ENCODE measurements around the gene SHF. TPM values are rescaled to one million over a fixed set of nuclear protein-coding genes. Genes with fewer than 3 reads are reported as not detected.

SHF gene
- total and polyA plus RNA-seq, 12 donors: 2.4 to 8.4 (median 5.6) TPM

DNA sequence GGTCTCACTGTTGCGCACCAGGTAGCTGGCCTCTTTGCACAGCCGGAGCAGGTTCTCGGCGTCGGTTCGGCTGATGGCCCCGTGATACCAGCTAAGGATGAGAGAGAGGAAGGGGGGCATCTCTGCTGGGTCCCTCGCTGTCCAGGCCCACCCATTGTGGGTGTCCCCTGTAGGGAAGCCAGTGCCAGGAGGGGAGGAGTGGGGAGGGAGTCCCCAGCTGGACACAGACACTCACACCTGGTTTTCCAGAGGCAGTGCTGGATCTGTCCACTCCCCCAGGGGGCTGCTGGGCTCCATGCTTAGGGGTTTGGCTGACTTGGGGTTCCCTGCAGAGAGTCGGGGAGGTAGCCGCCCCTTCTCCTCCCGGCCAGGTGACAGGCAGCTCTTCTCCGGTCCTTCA, 15.9 kb downstream of the SHF start:
- TF ChIP-seq, protein P1, sequence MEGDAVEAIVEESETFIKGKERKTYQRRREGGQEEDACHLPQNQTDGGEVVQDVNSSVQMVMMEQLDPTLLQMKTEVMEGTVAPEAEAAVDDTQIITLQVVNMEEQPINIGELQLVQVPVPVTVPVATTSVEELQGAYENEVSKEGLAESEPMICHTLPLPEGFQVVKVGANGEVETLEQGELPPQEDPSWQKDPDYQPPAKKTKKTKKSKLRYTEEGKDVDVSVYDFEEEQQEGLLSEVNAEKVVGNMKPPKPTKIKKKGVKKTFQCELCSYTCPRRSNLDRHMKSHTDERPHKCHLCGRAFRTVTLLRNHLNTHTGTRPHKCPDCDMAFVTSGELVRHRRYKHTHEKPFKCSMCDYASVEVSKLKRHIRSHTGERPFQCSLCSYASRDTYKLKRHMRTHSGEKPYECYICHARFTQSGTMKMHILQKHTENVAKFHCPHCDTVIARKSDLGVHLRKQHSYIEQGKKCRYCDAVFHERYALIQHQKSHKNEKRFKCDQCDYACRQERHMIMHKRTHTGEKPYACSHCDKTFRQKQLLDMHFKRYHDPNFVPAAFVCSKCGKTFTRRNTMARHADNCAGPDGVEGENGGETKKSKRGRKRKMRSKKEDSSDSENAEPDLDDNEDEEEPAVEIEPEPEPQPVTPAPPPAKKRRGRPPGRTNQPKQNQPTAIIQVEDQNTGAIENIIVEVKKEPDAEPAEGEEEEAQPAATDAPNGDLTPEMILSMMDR (IDR thresholded peaks at IDR 0.05): no peak
- intact Hi-C loops (cut with DNase I): no loop called here
- ATAC-seq: no peak

GRCh38 chr15:45169608-45170480, 17.9 kb downstream of the SHF start:
- Histone ChIP-seq H3K36me3 (peaks cover 0 to 28% (median 0%) of the 10 kb centered on the region in 9 donors), H3K27me3 (no peaks in the 10 kb centered on the region), H3K4me1 (peaks cover 0 to 33% (median 13%) of the 10 kb centered on the region in 9 donors), H3K27ac (peak overlapping the region in 3 of 10 donors; percentile 19 to 99 (median 51)), H3K4me3 (no peak overlapping the region), H3K9me3 (no peaks in the 10 kb centered on the region)
- no peak for ATAC-seq
- intact Hi-C loops (cut with DNase I): loop anchor here in 6 of 10 donors (5.0 to 10.0 kb wide), 6 partner anchors 32 to 467 kb away; partner anchors contain the start of gene SQOR (in 1 of the 6)
- TF ChIP-seq, protein P1 (IDR thresholded peaks at IDR 0.05): no peak
- WGBS, 2 donors: 72 to 76% methylated on average over 4 of the region's 4 CpGs
- no peak for DNase-seq

More for the DNA sequence above, 15.9 kb downstream of the SHF start:
- H3K36me3 ChIP-seq: peaks cover 0 to 48% (median 0%) of the 10 kb centered on the region in 9 donors
- DNase-seq: no peak
- no peaks in the 10 kb centered on the region for H3K9me3 ChIP-seq
- peaks cover 0 to 22% (median 0%) of the 10 kb centered on the region in 9 donors for H3K4me1 ChIP-seq
- no peak overlapping the region for H3K4me3 ChIP-seq
- no peak overlapping the region for H3K27ac ChIP-seq
- 95 to 97% methylated on average over 12 of the region's 12 CpGs for WGBS, 2 donors
- no peaks in the 10 kb centered on the region for H3K27me3 ChIP-seq

DNA sequence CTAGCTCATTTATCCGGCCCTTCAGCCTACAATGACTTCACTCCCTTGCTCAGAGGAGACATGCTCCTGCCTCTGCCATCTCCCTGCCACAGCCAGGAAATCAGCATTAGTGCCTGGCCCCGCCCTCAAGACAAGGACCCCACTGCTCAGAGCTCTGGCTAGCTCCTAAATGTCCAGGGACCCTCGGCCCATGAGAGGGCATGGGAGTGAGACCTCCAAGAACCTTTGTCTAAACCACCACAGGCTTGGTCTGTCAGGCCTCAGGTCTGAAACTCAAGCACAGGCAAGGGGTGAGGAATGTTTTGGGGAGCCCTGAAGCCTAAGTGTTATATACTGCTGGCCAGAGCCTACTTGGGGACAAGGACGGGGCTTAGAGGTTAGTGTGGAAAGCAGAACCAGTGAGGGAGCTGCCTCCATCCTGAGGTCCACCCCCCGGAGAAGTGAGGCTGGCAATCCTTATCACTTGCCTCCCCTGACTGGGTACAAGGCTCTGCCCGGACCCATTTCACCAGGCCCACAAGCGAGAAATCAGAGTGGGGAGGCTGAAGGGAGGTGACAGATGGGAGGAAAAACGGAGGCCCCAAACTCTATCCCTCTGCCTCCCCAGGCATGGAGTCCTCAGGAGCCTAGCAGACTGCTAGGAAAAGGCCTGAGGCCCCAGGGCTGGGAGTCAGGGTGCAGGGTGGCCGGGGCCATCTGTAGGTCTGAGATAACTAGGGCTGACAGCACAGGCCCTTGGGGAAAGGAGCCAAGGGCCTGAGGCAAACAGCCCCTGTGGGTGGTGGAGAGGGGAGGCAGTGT, 18.8 kb downstream of the SHF start:
- Histone ChIP-seq H3K36me3 (peaks cover 0 to 21% (median 0%) of the 10 kb centered on the region in 9 donors), H3K27ac (peak overlapping the region in 5 of 10 donors; percentile 19 to 100 (median 99)), H3K27me3 (no peaks in the 10 kb centered on the region), H3K4me1 (peaks cover 0 to 33% (median 13%) of the 10 kb centered on the region in 9 donors), H3K4me3 (no peak overlapping the region), H3K9me3 (no peaks in the 10 kb centered on the region)
- TF ChIP-seq, protein P1 (IDR thresholded peaks at IDR 0.05): no peak
- no peak for ATAC-seq
- DNase-seq: no peak
- 82% methylated on average over 9 of the region's 9 CpGs for WGBS, 2 donors
- intact Hi-C loops (cut with DNase I): loop anchor here in 6 of 10 donors (5.0 to 10.0 kb wide), 6 partner anchors 33 to 468 kb away; partner anchors contain the start of gene SQOR (in 1 of the 6)

DNA sequence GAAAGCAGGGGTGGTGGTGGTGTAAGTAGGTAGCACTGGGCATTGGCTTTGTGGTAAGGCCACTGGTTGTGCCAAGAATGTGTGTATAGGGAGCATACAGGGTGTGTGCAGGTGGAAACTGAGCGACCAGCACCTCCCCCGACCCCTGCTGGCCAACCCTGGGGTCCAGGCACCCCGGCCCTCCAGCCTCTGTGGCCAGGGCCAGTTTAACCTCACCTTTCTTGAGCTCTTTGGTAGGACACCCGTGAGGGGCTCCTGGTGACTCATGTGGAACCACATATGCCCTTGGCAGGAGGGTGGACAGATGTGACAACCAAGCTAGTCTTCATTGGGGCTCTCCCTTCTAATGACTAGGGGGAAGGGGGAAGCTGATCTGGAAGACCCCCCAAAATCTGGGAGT, 19.5 kb downstream of the SHF start:
- intact Hi-C loops (cut with DNase I): loop anchor here in 6 of 10 donors (5.0 to 10.0 kb wide), 6 partner anchors 34 to 469 kb away; partner anchors contain the start of gene SQOR (in 1 of the 6)
- no peak for ATAC-seq
- no peaks in the 10 kb centered on the region for H3K27me3 ChIP-seq
- TF ChIP-seq, protein P1 (IDR thresholded peaks at IDR 0.05): no peak
- 95 to 100% methylated on average over 4 of the region's 4 CpGs for WGBS, 2 donors
- peaks cover 0 to 14% (median 0%) of the 10 kb centered on the region in 9 donors for H3K36me3 ChIP-seq
- H3K4me3 ChIP-seq: no peak overlapping the region
- DNase-seq: no peak
- no peaks in the 10 kb centered on the region for H3K9me3 ChIP-seq
- peak overlapping the region in 7 of 10 donors; percentile 98 to 100 (median 99) for H3K27ac ChIP-seq
- peaks cover 0 to 34% (median 13%) of the 10 kb centered on the region in 9 donors for H3K4me1 ChIP-seq
